ENCODE results near the gene CD40. TPM values are rescaled to one million over a fixed set of nuclear protein-coding genes. Genes with fewer than 3 reads are reported as not detected.
A peak's percentile ranks its signal among the peaks of the same experiment; 100 is the strongest.

Gene CD40
- polyA plus RNA-seq, 3 donors = 14.4 to 26.1 (median 18.8) TPM

DNA sequence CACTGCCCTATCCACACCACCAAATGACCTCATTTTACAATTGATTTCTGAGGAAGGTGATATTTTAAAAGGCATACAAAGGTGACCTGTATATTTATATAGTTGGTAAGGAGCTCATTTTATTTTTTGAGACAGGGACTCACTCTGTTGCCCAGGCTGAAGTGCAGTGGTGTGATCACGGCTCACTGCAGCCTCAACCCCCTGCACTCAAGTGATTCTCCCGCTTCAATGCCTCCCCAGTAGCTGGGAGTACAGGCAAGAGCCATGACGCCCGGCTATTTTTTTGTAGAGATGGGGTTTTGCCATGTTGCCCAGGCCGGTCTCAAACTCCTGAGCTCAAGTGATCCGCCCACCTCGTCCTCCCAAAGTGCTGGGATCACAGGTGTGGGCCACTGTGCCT is 41.3 kb upstream of the CD40 start:
- H2AFZ ChIP-seq (ENCODE audit: insufficient read depth, low read depth, low read length, poor library complexity, severe bottlenecking) = no peak overlapping the region
- Mint-ChIP-seq H3K4me3 (no peak overlapping the region), H3K4me1 (peaks cover 5% of the 10 kb centered on the region), H3K9me3 (no peaks in the 10 kb centered on the region), H3K27ac (no peak overlapping the region), H3K27me3 (ENCODE audit: low read depth in 3 of 3) (no peaks in the 10 kb centered on the region), H3K36me3 (peaks cover 50 to 59% of the 10 kb centered on the region in 2 donors)
- H3K9me3 ChIP-seq (replicated peaks in 1 of 2; ENCODE audit: control insufficient read depth in 1 of 2, insufficient read depth in 1 of 2, low read length in 2 of 2) = no peaks in the 10 kb centered on the region
- H3K4me2 ChIP-seq (replicated peaks; ENCODE audit: extremely low read depth, low read length, poor library complexity, severe bottlenecking) = no peak overlapping the region
- H3K27me3 ChIP-seq (ENCODE audit: control insufficient read depth in 2 of 2, insufficient read depth in 2 of 2, low read length in 2 of 2) = no peaks in the 10 kb centered on the region
- H4K20me1 ChIP-seq (ENCODE audit: insufficient read depth, low read length) = peaks cover 100% of the 10 kb centered on the region
- H3K27ac ChIP-seq (ENCODE audit: low read depth in 1 of 2, low read length in 2 of 2) = no peak overlapping the region
- H3K4me3 ChIP-seq (replicated peaks in 1 of 3; ENCODE audit: low read depth in 2 of 3, low read length in 3 of 3) = no peak overlapping the region
- H3K9ac ChIP-seq (ENCODE audit: insufficient read depth, low read length, poor library complexity, severe bottlenecking) = no peak overlapping the region
- no peak for DNase-seq
- peaks cover 46% of the 10 kb centered on the region for H3K79me2 ChIP-seq (ENCODE audit: insufficient read depth, low read length)
- peaks cover 48 to 70% of the 10 kb centered on the region in 2 donors for H3K36me3 ChIP-seq (replicated peaks in 1 of 2; ENCODE audit: control insufficient read depth in 1 of 2, insufficient read depth in 2 of 2, low read length in 2 of 2)
- intact Hi-C loops (cut with micrococcal nuclease) = no loop called here
- H3K4me1 ChIP-seq (ENCODE audit: control insufficient read depth in 1 of 2, insufficient read depth in 2 of 2, low read length in 2 of 2) = peaks cover 0 to under 1% of the 10 kb centered on the region in 2 donors
- 99% methylated on average over 7 of the region's 7 CpGs for WGBS (ENCODE audit: insufficient coverage)
- TF ChIP-seq, protein P1, sequence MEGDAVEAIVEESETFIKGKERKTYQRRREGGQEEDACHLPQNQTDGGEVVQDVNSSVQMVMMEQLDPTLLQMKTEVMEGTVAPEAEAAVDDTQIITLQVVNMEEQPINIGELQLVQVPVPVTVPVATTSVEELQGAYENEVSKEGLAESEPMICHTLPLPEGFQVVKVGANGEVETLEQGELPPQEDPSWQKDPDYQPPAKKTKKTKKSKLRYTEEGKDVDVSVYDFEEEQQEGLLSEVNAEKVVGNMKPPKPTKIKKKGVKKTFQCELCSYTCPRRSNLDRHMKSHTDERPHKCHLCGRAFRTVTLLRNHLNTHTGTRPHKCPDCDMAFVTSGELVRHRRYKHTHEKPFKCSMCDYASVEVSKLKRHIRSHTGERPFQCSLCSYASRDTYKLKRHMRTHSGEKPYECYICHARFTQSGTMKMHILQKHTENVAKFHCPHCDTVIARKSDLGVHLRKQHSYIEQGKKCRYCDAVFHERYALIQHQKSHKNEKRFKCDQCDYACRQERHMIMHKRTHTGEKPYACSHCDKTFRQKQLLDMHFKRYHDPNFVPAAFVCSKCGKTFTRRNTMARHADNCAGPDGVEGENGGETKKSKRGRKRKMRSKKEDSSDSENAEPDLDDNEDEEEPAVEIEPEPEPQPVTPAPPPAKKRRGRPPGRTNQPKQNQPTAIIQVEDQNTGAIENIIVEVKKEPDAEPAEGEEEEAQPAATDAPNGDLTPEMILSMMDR (IDR thresholded peaks at IDR 0.05) = no peak

DNA sequence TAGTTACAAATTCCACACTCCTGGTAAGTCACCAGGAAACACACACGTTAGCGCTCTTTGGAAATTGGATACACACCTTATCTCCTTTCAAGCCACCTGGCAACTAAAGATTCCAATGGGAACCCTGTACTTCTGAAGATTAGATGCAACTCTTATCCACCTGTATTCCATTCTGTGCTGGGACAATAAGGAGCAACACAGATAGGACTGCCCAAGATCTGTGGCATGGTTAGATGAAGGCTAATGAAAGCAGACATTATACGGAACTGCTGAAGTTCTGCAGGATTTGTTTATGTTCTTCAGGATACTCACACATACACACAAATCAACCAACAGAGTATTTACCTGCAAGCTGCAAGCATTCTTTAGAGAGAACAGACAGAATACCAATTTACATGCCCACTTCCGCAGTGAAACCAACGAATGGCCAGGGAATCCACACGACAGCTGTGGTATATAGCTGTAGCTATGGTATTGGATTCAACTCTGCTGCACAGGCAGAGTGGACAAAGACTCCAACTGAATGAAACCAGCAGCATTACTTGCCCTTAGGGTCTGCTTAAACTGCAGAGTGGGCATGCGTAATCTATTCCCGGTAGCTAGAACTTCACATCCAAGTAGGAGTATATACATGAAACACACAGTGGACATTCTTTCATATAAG is 40.3 kb upstream of the CD40 start:
- H3K79me2 ChIP-seq (ENCODE audit: insufficient read depth, low read length) = peaks cover 52% of the 10 kb centered on the region
- peaks cover 0 to 11% of the 10 kb centered on the region in 2 donors for H3K4me1 ChIP-seq (ENCODE audit: control insufficient read depth in 1 of 2, insufficient read depth in 2 of 2, low read length in 2 of 2)
- no peaks in the 10 kb centered on the region for H3K27me3 Mint-ChIP-seq (ENCODE audit: low read depth in 3 of 3)
- no peaks in the 10 kb centered on the region for H3K27me3 ChIP-seq (ENCODE audit: control insufficient read depth in 2 of 2, insufficient read depth in 2 of 2, low read length in 2 of 2)
- peaks cover 48 to 67% of the 10 kb centered on the region in 2 donors for H3K36me3 ChIP-seq (replicated peaks in 1 of 2; ENCODE audit: control insufficient read depth in 1 of 2, insufficient read depth in 2 of 2, low read length in 2 of 2)
- H3K27ac Mint-ChIP-seq = peak overlapping the region in 1 of 7 donors; percentile 50
- H2AFZ ChIP-seq (ENCODE audit: insufficient read depth, low read depth, low read length, poor library complexity, severe bottlenecking) = no peak overlapping the region
- peaks cover 100% of the 10 kb centered on the region for H4K20me1 ChIP-seq (ENCODE audit: insufficient read depth, low read length)
- no peak overlapping the region for H3K9ac ChIP-seq (ENCODE audit: insufficient read depth, low read length, poor library complexity, severe bottlenecking)
- H3K9me3 ChIP-seq (replicated peaks in 1 of 2; ENCODE audit: control insufficient read depth in 1 of 2, insufficient read depth in 1 of 2, low read length in 2 of 2) = no peaks in the 10 kb centered on the region
- no peak overlapping the region for H3K4me3 ChIP-seq (replicated peaks in 1 of 3; ENCODE audit: low read depth in 2 of 3, low read length in 3 of 3)
- H3K9me3 Mint-ChIP-seq = no peaks in the 10 kb centered on the region
- H3K36me3 Mint-ChIP-seq = peaks cover 50 to 59% of the 10 kb centered on the region in 2 donors
- H3K4me2 ChIP-seq (replicated peaks; ENCODE audit: extremely low read depth, low read length, poor library complexity, severe bottlenecking) = no peak overlapping the region
- no peak overlapping the region for H3K27ac ChIP-seq (ENCODE audit: low read depth in 1 of 2, low read length in 2 of 2)
- no peak for DNase-seq
- TF ChIP-seq, protein P1 (IDR thresholded peaks at IDR 0.05) = no peak
- H3K4me3 Mint-ChIP-seq = no peak overlapping the region
- 97% methylated on average over 5 of the region's 8 CpGs for WGBS (ENCODE audit: insufficient coverage)
- H3K4me1 Mint-ChIP-seq = peaks cover 13% of the 10 kb centered on the region
- intact Hi-C loops (cut with micrococcal nuclease) = no loop called here

Data from CD14-positive monocyte (primary cell).